Endodermal cell (in vitro differentiated cells): ENCODE data around the gene EPN2. TPM values are rescaled to one million over a fixed set of nuclear protein-coding genes. Genes with fewer than 3 reads are reported as not detected.
A peak's percentile ranks its signal among the peaks of the same experiment; 100 is the strongest.

Experiments
- DNase-seq: peaks from one replicate; pipeline ENCODE4 v3.0.0-alpha.2; 2017
- H3K27ac ChIP-seq: 2 replicates; pipeline ENCODE4 v1.5.1; 2013; ENCODE audit warnings: mild to moderate bottlenecking, low read depth, low read length, moderate library complexity
- H3K27me3 ChIP-seq: 2 replicates; pipeline ENCODE4 v1.6.1; 2013; ENCODE audit warnings: mild to moderate bottlenecking, low read length, moderate library complexity; ENCODE audit not compliant: insufficient read depth, control insufficient read depth, poor library complexity, severe bottlenecking
- H3K36me3 ChIP-seq: 2 replicates; pipeline ENCODE4 v1.7.0; 2013; ENCODE audit warnings: mild to moderate bottlenecking, low read length, moderate library complexity; ENCODE audit not compliant: control insufficient read depth, insufficient read depth
- H3K4me1 ChIP-seq: one replicate; pipeline ENCODE4 v1.7.0; 2013; ENCODE audit warnings: low read length; ENCODE audit not compliant: control insufficient read depth, insufficient read depth
- H3K4me3 ChIP-seq: 2 replicates; pipeline ENCODE4 v1.5.1; 2013; ENCODE audit warnings: mild to moderate bottlenecking, low read length, moderate library complexity
- H3K9ac ChIP-seq: 2 replicates; pipeline ENCODE4 v1.6.1; 2013; ENCODE audit warnings: mild to moderate bottlenecking, low read length, moderate library complexity; ENCODE audit not compliant: poor library complexity, severe bottlenecking; ENCODE audit errors: extremely low read depth
- H3K9me3 ChIP-seq: 2 replicates; pipeline ENCODE4 v1.6.1; 2013; ENCODE audit warnings: mild to moderate bottlenecking, low read length, moderate library complexity; ENCODE audit not compliant: control insufficient read depth
- H3K27ac Mint-ChIP-seq: 2 replicates; pipeline ENCODE4 v1.8.0; 2020; ENCODE audit warnings: mixed read lengths
- H3K27me3 Mint-ChIP-seq: 2 replicates; pipeline ENCODE4 v1.8.0; 2021; ENCODE audit warnings: mild to moderate bottlenecking, mixed read lengths; ENCODE audit not compliant: insufficient read depth
- H3K36me3 Mint-ChIP-seq: 2 replicates; pipeline ENCODE4 v1.8.0; 2020; ENCODE audit warnings: low read depth, mixed read lengths
- H3K4me1 Mint-ChIP-seq: 2 replicates; pipeline ENCODE4 v1.8.0; 2020; ENCODE audit warnings: mixed read lengths
- H3K4me3 Mint-ChIP-seq: 2 replicates; pipeline ENCODE4 v1.8.0; 2020; ENCODE audit warnings: mild to moderate bottlenecking, moderate library complexity, mixed read lengths
- H3K9me3 Mint-ChIP-seq: 2 replicates; pipeline ENCODE4 v1.8.0; 2020; ENCODE audit warnings: mild to moderate bottlenecking, mixed read lengths
- WGBS, 2 experiments: methylation state at CpG; one replicate each; pipeline versions ENCODE4 v1.1.5 to v1.1.7; 2013; ENCODE audit warnings: missing lambda C conversion rate in 2 of 2, mixed read lengths in 1 of 2; ENCODE audit not compliant: insufficient coverage in 1 of 2, insufficient read length in 1 of 2; 5-methylcytosine and 5-hydroxymethylcytosine counted together
- total RNA-seq, 2 donors: library from RNA; stranded (reverse); fragmentation: NEBNext Ultra II Directional in 1 of 2; extraction: Animal tissue kit (Norgen Biotek cat#: 25700) in 1 of 2; gene quantifications; 2 replicates in 1 of 2; 3 replicates in 1 of 2; pipeline ENCODE4 v1.2.1, GENCODE V29; 2021
- TF ChIP-seq, protein P1 (sequence below): fragments of 200-600 bp; sonication (generic); conservative IDR thresholded peaks from 2 replicates; pipeline ENCODE4 v1.5.0; 2021; ENCODE audit warnings: antibody characterized with exemption, mild to moderate bottlenecking

EPN2 gene
- total RNA-seq, 2 donors from 2014 or later, result 46.0 to 50.9 TPM

GRCh38 chr17:19321481-19322128 is 84.4 kb downstream of the EPN2 start:
- H3K27ac ChIP-seq, result no peak overlapping the region
- H3K4me3 Mint-ChIP-seq, result no peak overlapping the region
- H3K9me3 ChIP-seq, result peaks cover 15% of the 10 kb centered on the region
- WGBS, 2 experiments, result 80 to 89% methylated on average over 4 to 9 of the region's 9 CpGs
- H3K9ac ChIP-seq, result no peak overlapping the region
- peaks cover 15% of the 10 kb centered on the region for H3K9me3 Mint-ChIP-seq
- H3K27me3 Mint-ChIP-seq, result no peaks in the 10 kb centered on the region
- peak; percentile 85 for DNase-seq
- H3K4me3 ChIP-seq, result no peak overlapping the region
- H3K36me3 Mint-ChIP-seq, result peaks cover 45% of the 10 kb centered on the region
- H3K4me1 ChIP-seq, result no peaks in the 10 kb centered on the region
- H3K27ac Mint-ChIP-seq, result peak overlapping the region; percentile 6
- peaks cover 41% of the 10 kb centered on the region for H3K36me3 ChIP-seq
- peaks cover 21% of the 10 kb centered on the region for H3K4me1 Mint-ChIP-seq
- H3K27me3 ChIP-seq, result no peaks in the 10 kb centered on the region
- TF ChIP-seq, protein P1, sequence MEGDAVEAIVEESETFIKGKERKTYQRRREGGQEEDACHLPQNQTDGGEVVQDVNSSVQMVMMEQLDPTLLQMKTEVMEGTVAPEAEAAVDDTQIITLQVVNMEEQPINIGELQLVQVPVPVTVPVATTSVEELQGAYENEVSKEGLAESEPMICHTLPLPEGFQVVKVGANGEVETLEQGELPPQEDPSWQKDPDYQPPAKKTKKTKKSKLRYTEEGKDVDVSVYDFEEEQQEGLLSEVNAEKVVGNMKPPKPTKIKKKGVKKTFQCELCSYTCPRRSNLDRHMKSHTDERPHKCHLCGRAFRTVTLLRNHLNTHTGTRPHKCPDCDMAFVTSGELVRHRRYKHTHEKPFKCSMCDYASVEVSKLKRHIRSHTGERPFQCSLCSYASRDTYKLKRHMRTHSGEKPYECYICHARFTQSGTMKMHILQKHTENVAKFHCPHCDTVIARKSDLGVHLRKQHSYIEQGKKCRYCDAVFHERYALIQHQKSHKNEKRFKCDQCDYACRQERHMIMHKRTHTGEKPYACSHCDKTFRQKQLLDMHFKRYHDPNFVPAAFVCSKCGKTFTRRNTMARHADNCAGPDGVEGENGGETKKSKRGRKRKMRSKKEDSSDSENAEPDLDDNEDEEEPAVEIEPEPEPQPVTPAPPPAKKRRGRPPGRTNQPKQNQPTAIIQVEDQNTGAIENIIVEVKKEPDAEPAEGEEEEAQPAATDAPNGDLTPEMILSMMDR, result peak; percentile 74

- 98 to 100% methylated on average over 4 to 5 of the region's 5 CpGs for WGBS, 2 experiments
- H3K4me3 ChIP-seq, result no peak overlapping the region
- H3K36me3 ChIP-seq, result peaks cover 41% of the 10 kb centered on the region
- H3K36me3 Mint-ChIP-seq, result peaks cover 50% of the 10 kb centered on the region
- no peak overlapping the region for H3K27ac Mint-ChIP-seq
- no peak for DNase-seq
- no peaks in the 10 kb centered on the region for H3K27me3 Mint-ChIP-seq
- H3K9me3 Mint-ChIP-seq, result peaks cover 17% of the 10 kb centered on the region
- peaks cover 16% of the 10 kb centered on the region for H3K4me1 Mint-ChIP-seq
- no peak overlapping the region for H3K4me3 Mint-ChIP-seq
- H3K9ac ChIP-seq, result no peak overlapping the region
- H3K9me3 ChIP-seq, result peaks cover 15% of the 10 kb centered on the region
- H3K4me1 ChIP-seq, result no peaks in the 10 kb centered on the region
- H3K27me3 ChIP-seq, result no peaks in the 10 kb centered on the region
- no peak overlapping the region for H3K27ac ChIP-seq
- TF ChIP-seq, protein P1, result peak; percentile 37
Measured at GRCh38 chr17:19322129-19322505, 85.0 kb downstream of the EPN2 start.

DNA sequence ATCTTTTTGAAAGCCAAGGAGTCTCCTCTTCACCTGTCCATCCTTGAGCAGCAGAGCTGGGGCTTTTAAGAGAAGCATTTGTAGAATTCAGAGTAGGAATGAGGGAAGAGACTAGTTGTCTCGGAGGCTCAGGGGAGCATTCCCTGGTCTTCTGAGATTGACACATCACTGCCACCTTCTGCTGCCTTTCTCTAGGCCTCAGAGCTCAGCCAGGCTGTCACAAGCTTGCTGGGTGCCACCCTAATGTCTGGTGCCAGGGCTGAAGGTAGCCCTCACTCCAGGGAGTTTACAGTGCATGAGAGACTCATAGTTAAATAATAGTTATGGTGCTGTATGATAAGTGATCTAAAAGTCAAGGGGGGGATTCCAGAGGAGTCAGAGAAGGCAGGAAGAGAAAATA is 85.7 kb downstream of the EPN2 start:
- H3K9me3 ChIP-seq, result peaks cover 15% of the 10 kb centered on the region
- TF ChIP-seq, protein P1, result no peak
- H3K9me3 Mint-ChIP-seq, result peaks cover 17% of the 10 kb centered on the region
- peaks cover 51% of the 10 kb centered on the region for H3K36me3 Mint-ChIP-seq
- no peak overlapping the region for H3K9ac ChIP-seq
- H3K27ac Mint-ChIP-seq, result no peak overlapping the region
- 95% methylated on average over 1 of the region's 1 CpG; no CpG with 5 or more reads in 1 of the 2 experiments for WGBS, 2 experiments
- DNase-seq, result peak; percentile 40
- H3K4me1 Mint-ChIP-seq, result peaks cover 9% of the 10 kb centered on the region
- no peaks in the 10 kb centered on the region for H3K27me3 Mint-ChIP-seq
- no peaks in the 10 kb centered on the region for H3K27me3 ChIP-seq
- H3K4me3 ChIP-seq, result no peak overlapping the region
- H3K27ac ChIP-seq, result no peak overlapping the region
- peaks cover 41% of the 10 kb centered on the region for H3K36me3 ChIP-seq
- no peak overlapping the region for H3K4me3 Mint-ChIP-seq
- no peaks in the 10 kb centered on the region for H3K4me1 ChIP-seq
